Neutrophil (primary cell): Measurements from ENCODE around the gene SF3B4.

ENCODE experiments used
- H3K27ac ChIP-seq: fragments of 200-600 bp; sonication (generic); 2 replicates; pipeline ENCODE4 v1.5.1; 2016; ENCODE audit warnings: mild to moderate bottlenecking, moderate library complexity
- H3K27me3 ChIP-seq: fragments of 200-600 bp; sonication (generic); 2 replicates; pipeline ENCODE4 v1.6.0; 2016; ENCODE audit warnings: mild to moderate bottlenecking
- H3K36me3 ChIP-seq: fragments of 200-600 bp; sonication (generic); 2 replicates; pipeline ENCODE4 v1.5.1; 2017
- H3K4me1 ChIP-seq, 2 experiments: fragments of 200-600 bp in 1 of 2; sonication (generic) in 1 of 2; 1 replicate in 1 of 2; 2 replicates in 1 of 2; pipeline versions ENCODE4 v1.5.1 to v1.6.1; 2013 to 2016; ENCODE audit warnings: low read depth in 1 of 2, low read length in 1 of 2, mild to moderate bottlenecking in 1 of 2, moderate library complexity in 1 of 2; ENCODE audit not compliant: control insufficient read depth in 1 of 2, insufficient read depth in 1 of 2
- H3K4me3 ChIP-seq, 2 experiments: fragments of 200-600 bp in 1 of 2; sonication (generic) in 1 of 2; 1 replicate in 1 of 2; 2 replicates in 1 of 2; pipeline ENCODE4 v1.5.1; 2013 to 2016; ENCODE audit warnings: low read depth in 1 of 2, low read length in 1 of 2, mild to moderate bottlenecking in 1 of 2, moderate library complexity in 1 of 2
- H3K9me3 ChIP-seq: fragments of 200-600 bp; sonication (generic); 2 replicates; pipeline ENCODE4 v1.5.1; 2016
- CTCF ChIP-seq: fragments of 200-600 bp; sonication (generic); IDR thresholded peaks from 2 replicates; pipeline ENCODE4 v1.5.1; 2016; ENCODE audit warnings: antibody characterized with exemption

The SF3B4 gene

GRCh38 chr1:149916898-149917252 lies 10.7 kb downstream of the SF3B4 start:
- TF ChIP-seq CTCF: no peak
- peaks cover 22 to 30% of the 10 kb centered on the region in 2 experiments for H3K4me1 ChIP-seq
- no peaks in the 10 kb centered on the region for H3K9me3 ChIP-seq
- no peaks in the 10 kb centered on the region for H3K27me3 ChIP-seq
- H3K27ac ChIP-seq: no peak overlapping the region
- peaks cover 6% of the 10 kb centered on the region for H3K36me3 ChIP-seq
- peak overlapping the region in 1 of 2 experiments; percentile 69 for H3K4me3 ChIP-seq

DNA sequence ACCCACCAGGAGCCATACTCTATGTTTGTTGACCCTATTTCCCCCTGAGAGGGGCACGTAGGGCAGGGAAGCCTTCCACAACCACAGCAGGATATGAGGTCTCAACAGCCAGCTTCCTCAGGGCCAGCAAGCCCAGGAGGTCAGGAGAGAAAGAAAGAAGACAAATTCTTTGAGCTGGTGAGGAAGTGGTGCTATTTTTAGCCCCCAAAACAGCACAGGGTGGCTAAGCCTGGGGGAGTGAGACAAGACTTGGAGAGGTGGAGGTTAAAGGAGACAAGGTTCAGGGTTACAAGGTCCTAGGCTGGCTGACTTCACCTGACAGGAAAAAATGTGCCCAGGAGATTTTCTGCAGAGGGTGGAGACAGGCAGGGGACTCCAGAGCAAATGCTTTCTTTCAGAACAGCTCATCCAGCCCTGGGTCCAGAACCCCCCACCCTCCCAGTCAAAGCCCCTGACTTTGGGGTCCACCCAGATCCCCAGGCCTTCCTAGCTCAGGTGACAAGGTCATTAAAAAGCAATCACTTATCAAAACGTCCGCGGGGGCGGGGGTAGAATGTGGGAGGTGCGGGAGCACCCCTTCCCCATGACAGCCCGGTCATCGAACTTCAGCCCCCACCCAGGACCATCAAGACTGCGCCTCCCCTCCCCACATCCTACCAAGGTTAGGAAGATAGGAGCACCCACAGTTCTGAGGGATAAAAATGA lies 11.3 kb downstream of the SF3B4 start:
- H3K4me1 ChIP-seq: peaks cover 22 to 30% of the 10 kb centered on the region in 2 experiments
- TF ChIP-seq CTCF: no peak
- peak overlapping the region in 1 of 2 experiments; percentile 69 for H3K4me3 ChIP-seq
- no peaks in the 10 kb centered on the region for H3K9me3 ChIP-seq
- H3K27me3 ChIP-seq: no peaks in the 10 kb centered on the region
- peaks cover 3% of the 10 kb centered on the region for H3K36me3 ChIP-seq
- H3K27ac ChIP-seq: peak overlapping the region; percentile 41

DNA sequence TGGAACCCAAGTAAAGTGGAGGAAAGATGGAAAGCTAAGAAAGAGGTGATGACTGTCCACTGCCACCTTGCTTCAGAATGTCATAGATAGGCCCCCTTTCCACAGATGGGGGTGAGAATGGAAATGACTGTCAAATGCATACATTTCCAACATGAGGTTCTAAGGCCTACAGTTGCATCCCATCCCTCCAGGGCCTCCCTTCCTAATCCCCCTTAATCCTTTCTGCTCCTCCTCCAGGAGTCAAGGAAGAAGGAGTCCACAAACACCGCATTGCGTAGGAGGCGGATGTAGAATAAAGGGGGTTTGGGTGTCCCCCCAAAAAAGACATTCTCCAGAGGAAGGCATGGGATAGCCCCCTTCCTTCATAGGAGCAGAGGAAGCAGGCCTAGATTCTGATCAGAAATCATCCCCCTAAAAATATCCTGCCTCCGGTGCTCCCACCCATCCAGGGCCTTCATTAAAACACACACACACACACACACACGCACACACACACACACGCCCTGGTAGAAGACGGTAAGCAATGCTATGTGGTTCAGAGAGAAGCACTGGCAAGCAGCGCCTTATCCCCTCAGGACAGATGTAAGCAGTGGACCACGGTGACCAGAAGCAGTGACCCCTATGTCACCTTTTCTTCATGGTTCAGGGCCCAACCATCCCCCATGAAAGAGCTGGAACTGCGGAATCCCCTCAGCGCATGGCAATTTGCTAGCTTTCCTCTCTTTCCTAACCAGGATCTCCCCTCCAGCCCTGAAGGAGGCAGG lies 12.0 kb downstream of the SF3B4 start:
- H3K9me3 ChIP-seq: no peaks in the 10 kb centered on the region

GRCh38 chr1:149914545-149914944 lies 13.1 kb downstream of the SF3B4 start:
- peaks cover 22 to 30% of the 10 kb centered on the region in 2 experiments for H3K4me1 ChIP-seq
- no peak overlapping the region for H3K27ac ChIP-seq
- H3K36me3 ChIP-seq: peaks cover 4% of the 10 kb centered on the region
- no peak overlapping the region for H3K4me3 ChIP-seq
- no peaks in the 10 kb centered on the region for H3K9me3 ChIP-seq
- H3K27me3 ChIP-seq: no peaks in the 10 kb centered on the region
- TF ChIP-seq CTCF: no peak

More for the DNA sequence above, 12.0 kb downstream of the SF3B4 start:
- peaks cover 22 to 30% of the 10 kb centered on the region in 2 experiments for H3K4me1 ChIP-seq
- no peak for TF ChIP-seq CTCF
- no peaks in the 10 kb centered on the region for H3K36me3 ChIP-seq
- H3K27me3 ChIP-seq: no peaks in the 10 kb centered on the region
- H3K4me3 ChIP-seq: no peak overlapping the region
- H3K27ac ChIP-seq: peak overlapping the region; percentile 41

DNA sequence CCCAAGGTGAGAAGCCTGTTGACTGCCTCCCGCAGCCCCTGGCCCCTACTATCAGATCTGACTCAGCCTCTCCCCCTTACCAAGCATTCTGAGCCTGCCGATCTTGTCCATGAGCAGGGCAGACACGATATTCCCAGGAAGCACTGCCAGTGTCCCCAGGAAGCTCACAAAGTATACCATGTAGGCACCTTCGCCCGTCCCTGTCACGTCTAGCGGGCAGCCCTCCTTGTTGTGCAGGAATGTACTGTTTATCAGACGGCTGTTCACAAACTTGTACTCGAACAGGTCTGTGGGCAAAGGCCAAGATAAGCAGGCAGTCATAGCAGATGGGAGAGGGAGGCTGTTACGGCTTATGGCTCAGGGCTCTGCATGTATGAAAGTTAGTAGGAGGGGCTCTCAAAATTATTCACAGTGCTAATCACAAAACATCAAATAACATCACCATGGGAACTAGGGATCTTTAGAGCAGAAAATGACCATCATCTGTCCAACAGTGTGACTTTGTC lies 21.0 kb downstream of the SF3B4 start:
- peaks cover 30% of the 10 kb centered on the region for H3K36me3 ChIP-seq
- no peaks in the 10 kb centered on the region for H3K27me3 ChIP-seq
- no peak overlapping the region for H3K27ac ChIP-seq
- TF ChIP-seq CTCF: no peak
- no peaks in the 10 kb centered on the region for H3K9me3 ChIP-seq
- no peaks in the 10 kb centered on the region for H3K4me1 ChIP-seq
- H3K4me3 ChIP-seq: no peak overlapping the region
